ENCODE data around the gene EPHA6. TPM values are rescaled to one million over a fixed set of nuclear protein-coding genes. Genes with fewer than 3 reads are reported as not detected.

EPHA6 gene
- total RNA-seq, 1 experiment from 2014 or later: 3.6 TPM

DNA sequence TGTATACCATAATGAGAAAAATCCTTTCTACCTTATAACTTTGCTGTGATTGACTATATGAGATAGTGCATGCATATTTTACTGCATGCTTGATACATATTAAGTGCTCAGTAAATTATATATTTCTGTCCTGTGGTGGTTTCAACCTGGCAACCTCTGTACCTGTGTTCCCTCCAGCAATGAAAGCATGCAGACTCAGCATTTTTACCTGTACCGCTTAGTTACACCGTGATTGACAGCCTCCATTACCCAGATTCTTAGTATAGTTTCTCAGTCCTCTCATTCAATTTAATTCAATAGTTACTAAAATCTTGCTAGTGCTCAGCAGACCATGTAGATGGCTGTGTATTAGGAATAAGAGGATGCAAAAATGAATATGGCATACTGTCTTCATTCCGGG lies 386.0 kb downstream of the EPHA6 start:
- no peak overlapping the region for H3K4me2 ChIP-seq (ENCODE audit: low read length)
- H3K9me3 ChIP-seq (ENCODE audit: low read length): no peaks in the 10 kb centered on the region
- ChIA-PET CTCF (no interaction called here), POLR2A (ENCODE audit: unreplicated experiment) (no interaction called here)
- TF ChIP-seq EZH2 (IDR thresholded peaks at IDR 0.05; ENCODE audit: low read length, unreplicated experiment) (no peak), EZH2phosphoT487 (IDR thresholded peaks at IDR 0.05; ENCODE audit: borderline replicate concordance, low read length) (no peak)
- TF ChIP-seq, protein P1, sequence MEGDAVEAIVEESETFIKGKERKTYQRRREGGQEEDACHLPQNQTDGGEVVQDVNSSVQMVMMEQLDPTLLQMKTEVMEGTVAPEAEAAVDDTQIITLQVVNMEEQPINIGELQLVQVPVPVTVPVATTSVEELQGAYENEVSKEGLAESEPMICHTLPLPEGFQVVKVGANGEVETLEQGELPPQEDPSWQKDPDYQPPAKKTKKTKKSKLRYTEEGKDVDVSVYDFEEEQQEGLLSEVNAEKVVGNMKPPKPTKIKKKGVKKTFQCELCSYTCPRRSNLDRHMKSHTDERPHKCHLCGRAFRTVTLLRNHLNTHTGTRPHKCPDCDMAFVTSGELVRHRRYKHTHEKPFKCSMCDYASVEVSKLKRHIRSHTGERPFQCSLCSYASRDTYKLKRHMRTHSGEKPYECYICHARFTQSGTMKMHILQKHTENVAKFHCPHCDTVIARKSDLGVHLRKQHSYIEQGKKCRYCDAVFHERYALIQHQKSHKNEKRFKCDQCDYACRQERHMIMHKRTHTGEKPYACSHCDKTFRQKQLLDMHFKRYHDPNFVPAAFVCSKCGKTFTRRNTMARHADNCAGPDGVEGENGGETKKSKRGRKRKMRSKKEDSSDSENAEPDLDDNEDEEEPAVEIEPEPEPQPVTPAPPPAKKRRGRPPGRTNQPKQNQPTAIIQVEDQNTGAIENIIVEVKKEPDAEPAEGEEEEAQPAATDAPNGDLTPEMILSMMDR (conservative IDR thresholded peaks at IDR 0.05; ENCODE audit: low read depth, low read length): no peak
- H3K4me3 ChIP-seq (ENCODE audit: low read length): no peak overlapping the region
- BruUV-seq (replicated peaks): no TSS peak
- H3K27me3 ChIP-seq (ENCODE audit: low read length): no peaks in the 10 kb centered on the region
- intact Hi-C loops (cut with micrococcal nuclease): no loop called here
- no peaks in the 10 kb centered on the region for H3K4me1 ChIP-seq (ENCODE audit: insufficient read depth, low read length)
- H2AFZ ChIP-seq (ENCODE audit: low read length): no peak overlapping the region
- no peak for ATAC-seq
- no peaks in the 10 kb centered on the region for H4K20me1 ChIP-seq (ENCODE audit: low read length)
- H3K27ac ChIP-seq (ENCODE audit: low read length): no peak overlapping the region
- H3F3A ChIP-seq (ENCODE audit: low read length, unreplicated experiment): no peaks in the 10 kb centered on the region
- H3K9ac ChIP-seq (ENCODE audit: low read length): no peak overlapping the region
- no peaks in the 10 kb centered on the region for H3K9me2 ChIP-seq (replicated peaks; ENCODE audit: low read length)
- H3K36me3 ChIP-seq (ENCODE audit: low read depth, low read length): no peaks in the 10 kb centered on the region
- no peaks in the 10 kb centered on the region for H3K79me2 ChIP-seq (ENCODE audit: low read length)
- no peak for DNase-seq

DNA sequence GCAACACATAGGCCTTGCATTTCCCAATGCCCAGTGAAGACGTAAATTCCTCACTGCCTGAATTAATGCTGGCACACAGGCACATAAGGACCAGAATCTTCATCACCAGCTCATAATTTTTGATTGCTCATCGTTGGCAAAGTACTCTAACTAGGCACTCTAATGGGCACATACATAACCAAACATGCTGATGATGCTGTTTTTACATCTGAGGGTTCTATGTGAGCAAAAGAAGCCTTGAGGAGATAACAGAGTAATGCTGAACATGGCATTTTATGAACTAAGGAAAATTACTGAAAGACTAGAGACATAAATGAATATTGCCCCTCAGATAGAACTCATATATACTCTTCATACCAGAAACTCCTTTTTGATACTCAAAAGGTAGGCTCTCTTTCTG lies 387.4 kb downstream of the EPHA6 start:
- no peaks in the 10 kb centered on the region for H3K4me1 ChIP-seq (ENCODE audit: insufficient read depth, low read length)
- no peak overlapping the region for H3K4me3 ChIP-seq (ENCODE audit: low read length)
- ChIA-PET POLR2A (ENCODE audit: unreplicated experiment) (no interaction called here), CTCF (no interaction called here)
- H2AFZ ChIP-seq (ENCODE audit: low read length): no peak overlapping the region
- H3F3A ChIP-seq (ENCODE audit: low read length, unreplicated experiment): no peaks in the 10 kb centered on the region
- TF ChIP-seq, protein P1 (conservative IDR thresholded peaks at IDR 0.05; ENCODE audit: low read depth, low read length): no peak
- TF ChIP-seq EZH2phosphoT487 (IDR thresholded peaks at IDR 0.05; ENCODE audit: borderline replicate concordance, low read length) (no peak), EZH2 (IDR thresholded peaks at IDR 0.05; ENCODE audit: low read length, unreplicated experiment) (no peak)
- no peak for ATAC-seq
- H3K9ac ChIP-seq (ENCODE audit: low read length): no peak overlapping the region
- H3K79me2 ChIP-seq (ENCODE audit: low read length): no peaks in the 10 kb centered on the region
- H4K20me1 ChIP-seq (ENCODE audit: low read length): no peaks in the 10 kb centered on the region
- DNase-seq: no peak
- no peaks in the 10 kb centered on the region for H3K9me2 ChIP-seq (replicated peaks; ENCODE audit: low read length)
- H3K27me3 ChIP-seq (ENCODE audit: low read length): no peaks in the 10 kb centered on the region
- no peaks in the 10 kb centered on the region for H3K36me3 ChIP-seq (ENCODE audit: low read depth, low read length)
- BruUV-seq (replicated peaks): no TSS peak
- no peak overlapping the region for H3K27ac ChIP-seq (ENCODE audit: low read length)
- intact Hi-C loops (cut with micrococcal nuclease): no loop called here
- H3K9me3 ChIP-seq (ENCODE audit: low read length): no peaks in the 10 kb centered on the region
- H3K4me2 ChIP-seq (ENCODE audit: low read length): no peak overlapping the region

DNA sequence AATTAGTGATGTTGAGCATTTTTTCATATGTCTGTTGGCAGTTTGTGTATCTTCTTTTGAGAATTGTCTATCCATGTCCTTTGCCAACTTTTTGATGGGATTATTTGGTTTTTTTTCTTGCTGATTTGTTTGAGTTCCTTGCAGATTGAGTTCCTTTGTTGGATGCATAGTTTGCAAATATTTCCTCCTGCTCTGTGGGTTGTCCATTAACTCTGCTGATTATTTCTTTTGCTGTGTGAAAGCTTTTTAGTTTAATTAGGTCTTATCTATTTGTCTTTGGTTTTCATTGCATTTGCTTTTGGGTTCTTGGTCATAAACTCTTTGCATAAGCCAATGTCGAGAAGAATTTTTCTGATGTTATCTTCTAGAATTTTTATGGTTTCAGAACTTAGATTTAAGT lies 414.6 kb downstream of the EPHA6 start:
- BruUV-seq (replicated peaks): no TSS peak
- no peak for DNase-seq

More for the DNA sequence above, 414.6 kb downstream of the EPHA6 start:
- no peak for ATAC-seq
- no peaks in the 10 kb centered on the region for H3K9me3 ChIP-seq (ENCODE audit: low read length)
- no peak overlapping the region for H2AFZ ChIP-seq (ENCODE audit: low read length)
- H3K9me2 ChIP-seq (replicated peaks; ENCODE audit: low read length): no peaks in the 10 kb centered on the region
- ChIA-PET CTCF (no interaction called here), POLR2A (ENCODE audit: unreplicated experiment) (no interaction called here)
- H3K9ac ChIP-seq (ENCODE audit: low read length): no peak overlapping the region
- no peaks in the 10 kb centered on the region for H3K36me3 ChIP-seq (ENCODE audit: low read depth, low read length)
- 0 out of 2 replicates have a peak, but pooled peaks cover 6% of the 10 kb centered on the region for H3K4me1 ChIP-seq (ENCODE audit: insufficient read depth, low read length)
- H3F3A ChIP-seq (ENCODE audit: low read length, unreplicated experiment): no peaks in the 10 kb centered on the region
- no peak overlapping the region for H3K4me3 ChIP-seq (ENCODE audit: low read length)
- no peak overlapping the region for H3K27ac ChIP-seq (ENCODE audit: low read length)
- no peak for TF ChIP-seq EZH2 (IDR thresholded peaks at IDR 0.05; ENCODE audit: low read length, unreplicated experiment)
- TF ChIP-seq, protein P1 (conservative IDR thresholded peaks at IDR 0.05; ENCODE audit: low read depth, low read length): no peak
- TF ChIP-seq EZH2phosphoT487 (IDR thresholded peaks at IDR 0.05; ENCODE audit: borderline replicate concordance, low read length): no peak
- H3K79me2 ChIP-seq (ENCODE audit: low read length): no peaks in the 10 kb centered on the region
- no peaks in the 10 kb centered on the region for H4K20me1 ChIP-seq (ENCODE audit: low read length)
- no peak overlapping the region for H3K4me2 ChIP-seq (ENCODE audit: low read length)
- intact Hi-C loops (cut with micrococcal nuclease): no loop called here
- no peaks in the 10 kb centered on the region for H3K27me3 ChIP-seq (ENCODE audit: low read length)
